Breast epithelium (tissue), 4 donors: ENCODE data around the gene LPP. TPM values are rescaled to one million over a fixed set of nuclear protein-coding genes. Genes with fewer than 3 reads are reported as not detected.
"Not testable (repeated sequence)": the region's sequence is repeated elsewhere in the genome, so short reads cannot be mapped to it uniquely, and the experiment has no call there.

Source experiments
- DNase-seq, 2 donors: peaks; one replicate each; pipeline ENCODE4 v3.0.0-alpha.2; 2019; ENCODE audit warnings: low spot score in 2 of 2
- H3K27ac ChIP-seq, 2 donors: fragments of 200-600 bp; sonication (generic) in 1 of 2; one replicate each; pipeline ENCODE4 v1.5.1; 2016 to 2019; ENCODE audit warnings: mild to moderate bottlenecking in 1 of 2
- H3K27me3 ChIP-seq, 2 donors: fragments of 200-600 bp; sonication (generic) in 1 of 2; one replicate each; pipeline versions ENCODE4 v1.5.1 to v1.6.0; 2017 to 2019; ENCODE audit warnings: control low read depth in 1 of 2, mild to moderate bottlenecking in 1 of 2
- H3K36me3 ChIP-seq: fragments of 200-600 bp; one replicate; pipeline ENCODE4 v1.5.1; 2019
- H3K4me1 ChIP-seq, 2 donors: fragments of 200-600 bp; sonication (generic); one replicate each; pipeline ENCODE4 v1.5.1; 2016 to 2019; ENCODE audit warnings: control low read depth in 1 of 2
- H3K4me3 ChIP-seq, 3 donors: fragments of 200-600 bp; sonication (generic); 1 replicate in 2 of 3; 2 replicates in 1 of 3; pipeline ENCODE4 v1.5.1; 2016 to 2019; ENCODE audit warnings: mild to moderate bottlenecking in 3 of 3, moderate library complexity in 2 of 3
- H3K9me3 ChIP-seq, 2 donors: fragments of 200-600 bp; sonication (generic) in 1 of 2; one replicate each; pipeline ENCODE4 v1.5.1; 2016 to 2019; ENCODE audit warnings: control low read depth in 1 of 2
- POLR2A ChIP-seq: fragments of 450-650 bp; IDR thresholded peaks from one replicate; pipeline ENCODE4 v1.6.1; 2016; ENCODE audit warnings: antibody characterized with exemption, mild to moderate bottlenecking, moderate library complexity
- POLR2AphosphoS5 ChIP-seq, 3 donors: sonication (generic); formaldehyde crosslinking; IDR thresholded peaks; one replicate each; pipeline ENCODE4 v1.6.1; 2017; ENCODE audit warnings: antibody characterized with exemption in 3 of 3
- intact Hi-C: fragments of 100-400 bp; cut with DNase I; formaldehyde crosslinking; loops from one replicate; pipeline ENCODE4 v1.15.1; 2023; ENCODE audit warnings: low total_unique reads
- total RNA-seq, 3 donors: library from RNA; depleted of rRNA; stranded (reverse); fragments of >200 nt; gene quantifications; one replicate each; pipeline ENCODE4 v1.1.0, GENCODE V29; 2016
- TF ChIP-seq, protein P1 (sequence below), 3 donors: fragments of 450-650 bp; IDR thresholded peaks; one replicate each; pipeline ENCODE4 v1.5.1; 2016 to 2017; ENCODE audit warnings: antibody characterized with exemption in 3 of 3, mild to moderate bottlenecking in 3 of 3, moderate library complexity in 3 of 3

Gene LPP
- total RNA-seq, 3 donors from 2014 or later = 135 to 183 (median 147) TPM

DNA sequence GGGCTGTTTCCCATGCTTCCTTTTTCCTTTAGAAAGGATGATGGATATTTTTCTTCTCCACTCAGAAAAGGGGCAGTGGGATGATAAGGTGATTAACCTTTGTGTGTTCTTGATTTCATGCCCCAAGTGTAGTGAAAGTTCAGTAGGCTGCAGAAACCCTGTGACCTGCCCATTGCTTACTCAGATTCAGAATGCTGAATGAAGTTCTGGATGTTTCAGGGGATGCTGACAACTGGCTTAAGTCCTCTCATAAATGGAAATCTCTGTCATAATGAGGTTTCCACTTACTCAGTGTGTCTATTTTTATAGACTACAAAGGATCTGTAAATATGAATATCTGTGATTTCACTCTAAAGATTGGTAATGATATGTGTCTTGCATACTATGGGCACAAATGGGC lies 546.5 kb downstream of the LPP start:
- no peaks in the 10 kb centered on the region for H3K4me1 ChIP-seq

DNA sequence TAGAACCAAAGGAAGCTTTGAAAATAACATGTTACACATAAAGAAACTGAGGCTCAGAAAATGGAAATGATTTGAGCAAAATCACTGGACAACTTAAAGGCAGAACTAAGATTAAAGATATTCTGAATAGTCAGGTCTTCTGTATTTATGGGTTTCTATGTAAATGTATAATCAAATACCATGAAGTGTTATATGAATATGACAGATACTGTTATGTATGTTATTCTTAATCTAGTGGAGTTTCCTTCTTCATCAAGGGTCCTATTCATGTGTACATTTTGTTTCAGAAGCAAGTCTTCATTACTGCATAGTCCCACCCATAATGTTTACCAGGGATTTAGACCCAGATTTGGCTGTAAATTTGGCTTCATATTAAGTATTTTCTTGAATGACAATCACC lies 547.0 kb downstream of the LPP start:
- Histone ChIP-seq H3K9me3 (no peaks in the 10 kb centered on the region), H3K4me1 (no peaks in the 10 kb centered on the region)
- intact Hi-C loops = no loop called here

More for the DNA sequence above, 546.5 kb downstream of the LPP start:
- no peak for TF ChIP-seq POLR2AphosphoS5 (IDR thresholded peaks at IDR 0.05)
- TF ChIP-seq POLR2A = no peak
- TF ChIP-seq, protein P1, sequence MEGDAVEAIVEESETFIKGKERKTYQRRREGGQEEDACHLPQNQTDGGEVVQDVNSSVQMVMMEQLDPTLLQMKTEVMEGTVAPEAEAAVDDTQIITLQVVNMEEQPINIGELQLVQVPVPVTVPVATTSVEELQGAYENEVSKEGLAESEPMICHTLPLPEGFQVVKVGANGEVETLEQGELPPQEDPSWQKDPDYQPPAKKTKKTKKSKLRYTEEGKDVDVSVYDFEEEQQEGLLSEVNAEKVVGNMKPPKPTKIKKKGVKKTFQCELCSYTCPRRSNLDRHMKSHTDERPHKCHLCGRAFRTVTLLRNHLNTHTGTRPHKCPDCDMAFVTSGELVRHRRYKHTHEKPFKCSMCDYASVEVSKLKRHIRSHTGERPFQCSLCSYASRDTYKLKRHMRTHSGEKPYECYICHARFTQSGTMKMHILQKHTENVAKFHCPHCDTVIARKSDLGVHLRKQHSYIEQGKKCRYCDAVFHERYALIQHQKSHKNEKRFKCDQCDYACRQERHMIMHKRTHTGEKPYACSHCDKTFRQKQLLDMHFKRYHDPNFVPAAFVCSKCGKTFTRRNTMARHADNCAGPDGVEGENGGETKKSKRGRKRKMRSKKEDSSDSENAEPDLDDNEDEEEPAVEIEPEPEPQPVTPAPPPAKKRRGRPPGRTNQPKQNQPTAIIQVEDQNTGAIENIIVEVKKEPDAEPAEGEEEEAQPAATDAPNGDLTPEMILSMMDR (IDR thresholded peaks at IDR 0.05) = no peak
- H3K27ac ChIP-seq = no peak overlapping the region
- DNase-seq = no peak
- H3K36me3 ChIP-seq = no peaks in the 10 kb centered on the region
- H3K27me3 ChIP-seq = no peaks in the 10 kb centered on the region
- no peaks in the 10 kb centered on the region for H3K9me3 ChIP-seq
- H3K4me3 ChIP-seq = no peak overlapping the region
- intact Hi-C loops = no loop called here

DNA sequence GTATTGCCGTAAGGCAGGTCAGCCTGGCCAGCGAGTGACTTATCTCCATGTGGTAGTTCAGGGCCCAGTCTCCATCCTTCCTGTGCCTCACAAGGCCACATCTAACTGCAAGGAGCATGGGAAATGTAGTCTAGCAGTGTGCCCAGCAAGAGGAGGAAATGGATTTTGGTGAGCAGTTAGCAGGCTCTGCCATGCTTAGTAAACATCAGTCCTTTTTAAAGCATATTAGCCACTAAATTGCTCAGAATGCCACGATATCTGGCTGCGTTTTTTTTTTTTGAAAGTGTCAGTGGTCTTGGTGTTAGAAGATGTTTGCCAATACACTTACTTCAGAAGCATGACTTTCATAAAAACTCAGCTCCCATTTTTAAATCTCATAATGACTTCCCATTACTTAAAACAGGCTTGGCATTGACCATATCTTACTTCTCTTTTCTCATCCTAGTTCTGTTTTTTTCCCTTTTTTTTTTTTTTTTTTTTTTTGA lies 547.6 kb downstream of the LPP start:
- no peak overlapping the region for H3K27ac ChIP-seq
- H3K36me3 ChIP-seq = no peaks in the 10 kb centered on the region
- no peaks in the 10 kb centered on the region for H3K9me3 ChIP-seq
- DNase-seq = no peak
- no peak overlapping the region for H3K4me3 ChIP-seq
- H3K27me3 ChIP-seq = no peaks in the 10 kb centered on the region
- TF ChIP-seq, protein P1 (IDR thresholded peaks at IDR 0.05) = no peak
- TF ChIP-seq POLR2A (no peak), POLR2AphosphoS5 (IDR thresholded peaks at IDR 0.05) (no peak)
- H3K4me1 ChIP-seq = no peaks in the 10 kb centered on the region
- intact Hi-C loops = no loop called here

More for the DNA sequence above, 547.0 kb downstream of the LPP start:
- DNase-seq = no peak
- Histone ChIP-seq H3K36me3 (no peaks in the 10 kb centered on the region), H3K4me3 (no peak overlapping the region), H3K27ac (no peak overlapping the region), H3K27me3 (no peaks in the 10 kb centered on the region)
- no peak for TF ChIP-seq POLR2A
- TF ChIP-seq, protein P1 (IDR thresholded peaks at IDR 0.05) = no peak
- TF ChIP-seq POLR2AphosphoS5 (IDR thresholded peaks at IDR 0.05) = no peak

DNA sequence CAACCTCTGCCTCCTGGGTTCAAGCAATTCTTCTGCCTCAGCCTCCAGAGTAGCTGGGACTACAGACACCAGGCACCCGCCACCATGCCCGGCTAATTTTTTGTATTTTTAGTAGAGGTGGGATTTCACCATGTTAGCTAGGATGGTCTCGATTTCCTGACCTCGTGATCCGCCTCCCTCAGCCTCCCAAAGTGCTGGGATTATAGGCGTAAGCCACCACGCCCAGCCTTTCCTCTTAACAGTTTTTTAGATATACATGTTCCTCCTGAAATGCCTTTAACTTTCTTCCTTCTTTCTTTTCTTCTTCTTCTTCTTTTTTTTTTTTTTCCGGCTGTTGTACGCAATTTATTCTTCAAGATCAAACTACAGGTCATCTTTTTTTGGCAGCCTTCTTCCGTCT lies 548.1 kb downstream of the LPP start:
- intact Hi-C loops, H3K4me1 ChIP-seq, H3K36me3 ChIP-seq, H3K27ac ChIP-seq, DNase-seq, H3K4me3 ChIP-seq, H3K27me3 ChIP-seq, H3K9me3 ChIP-seq: not testable (repeated sequence)

DNA sequence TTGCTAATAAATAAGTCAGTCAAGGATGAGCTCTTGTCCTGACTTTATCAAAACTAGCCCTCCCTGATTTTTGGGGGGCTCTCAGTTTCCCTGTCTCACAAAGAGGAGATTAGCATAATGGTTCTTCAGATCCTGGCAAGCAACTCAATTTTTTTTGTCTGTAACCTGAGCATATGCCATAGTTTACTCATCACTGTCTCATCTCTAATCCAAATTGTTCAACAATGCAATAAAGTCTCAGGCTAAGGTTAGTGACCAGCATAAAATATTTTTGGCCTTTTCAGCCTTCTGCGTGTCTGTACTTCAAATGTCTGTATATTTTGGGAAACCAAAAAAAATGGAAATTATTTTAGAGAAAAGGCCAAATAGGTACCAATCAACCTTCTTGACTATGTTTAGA lies 552.2 kb downstream of the LPP start:
- H3K27ac ChIP-seq = no peak overlapping the region
- H3K4me1 ChIP-seq = no peaks in the 10 kb centered on the region
- TF ChIP-seq, protein P1 (IDR thresholded peaks at IDR 0.05) = no peak
- no peak for TF ChIP-seq POLR2AphosphoS5 (IDR thresholded peaks at IDR 0.05)
- TF ChIP-seq POLR2A = no peak
- no peak for DNase-seq
- intact Hi-C loops = no loop called here
- H3K27me3 ChIP-seq = no peaks in the 10 kb centered on the region
- no peaks in the 10 kb centered on the region for H3K9me3 ChIP-seq
- no peak overlapping the region for H3K4me3 ChIP-seq
- H3K36me3 ChIP-seq = no peaks in the 10 kb centered on the region

DNA sequence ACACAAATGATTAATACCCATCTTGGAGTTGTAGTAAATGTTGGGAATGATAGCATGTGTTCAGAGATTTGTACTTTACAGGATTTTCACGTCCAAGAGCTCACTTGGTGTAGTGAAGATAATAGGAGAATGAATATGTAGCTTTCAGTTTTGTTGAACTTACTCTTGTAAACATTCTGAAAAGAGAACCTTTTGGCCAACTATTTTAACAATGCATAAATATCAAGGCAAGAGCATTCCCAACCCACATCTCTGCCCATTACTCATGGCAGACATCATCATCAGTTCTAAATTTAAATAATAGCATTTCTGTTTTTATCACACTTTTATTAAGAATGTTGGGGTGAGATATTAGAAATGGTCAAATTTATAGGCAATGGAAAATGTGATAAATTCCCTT lies 552.6 kb downstream of the LPP start:
- H3K27me3 ChIP-seq = no peaks in the 10 kb centered on the region
- H3K27ac ChIP-seq = no peak overlapping the region
- no peak for TF ChIP-seq POLR2A
- TF ChIP-seq, protein P1 (IDR thresholded peaks at IDR 0.05) = no peak
- TF ChIP-seq POLR2AphosphoS5 (IDR thresholded peaks at IDR 0.05) = no peak

More for the DNA sequence above, 552.6 kb downstream of the LPP start:
- no peak for DNase-seq
- H3K9me3 ChIP-seq = no peaks in the 10 kb centered on the region
- H3K4me1 ChIP-seq = no peaks in the 10 kb centered on the region
- no peak overlapping the region for H3K4me3 ChIP-seq
- intact Hi-C loops = no loop called here
- H3K36me3 ChIP-seq = no peaks in the 10 kb centered on the region
